HCT116 (cell line): ENCODE data around the gene UGT1A3. TPM values are rescaled to one million over a fixed set of nuclear protein-coding genes. Genes with fewer than 3 reads are reported as not detected.

Experiments
- ATAC-seq: fragments of 200-7000 bp; cut with Tn5 transposase; 2 replicates; pipeline ENCODE4 v1.9.1; 2020; ENCODE audit warnings: mild to moderate bottlenecking, moderate library complexity
- BruUV-seq: library from RNA; stranded (reverse); fragments of 400-500 nt; replicated peaks from 2 replicates; lab custom pipeline; 2021; lab: Mats Ljungman, UMichigan
- CTCF ChIA-PET: fragments of 300-600 bp; sonication (Branson Sonifier 250); formaldehyde crosslinking; loops from one replicate; lab custom pipeline; 2021; ENCODE audit warnings: antibody characterized with exemption; lab: Charles Lee
- POLR2A ChIA-PET: fragments of 300-600, 350-600 bp; sonication (Branson Sonifier 250); formaldehyde crosslinking; loops from one replicate; lab custom pipeline; 2021; ENCODE audit warnings: antibody characterized with exemption; lab: Charles Lee
- RAD21 ChIA-PET, 2 experiments: fragments of 300-600 bp; sonication (Branson Sonifier 250); formaldehyde crosslinking; loops; one replicate each; lab custom pipeline; 2023; ENCODE audit warnings: low total read pairs in 2 of 2; ENCODE audit not compliant: uncharacterized antibody in 2 of 2, unreplicated experiment in 2 of 2, low non-redundant PET in 1 of 2; lab: Charles Lee
- DNase-seq: peaks from one replicate; pipeline ENCODE4 v3.0.0-alpha.2; 2010; ENCODE audit warnings: low read depth, low spot score
- H2AFZ ChIP-seq: fragments of 200-600 bp; shearing (Covaris generic), sonication (generic); 2 replicates; pipeline ENCODE4 v1.6.1; 2017; ENCODE audit warnings: low read depth, mixed run types, mixed read lengths, antibody characterized with exemption, low read length; ENCODE audit not compliant: poor library complexity, severe bottlenecking
- H3K27ac ChIP-seq: 2 replicates; pipeline ENCODE4 v1.5.1; 2012; ENCODE audit warnings: low read depth, low read length
- H3K27me3 ChIP-seq: fragments of 200-600 bp; sonication (generic); 2 replicates; pipeline ENCODE4 v1.6.1; 2016; ENCODE audit warnings: mixed run types, low read length, mixed read lengths; ENCODE audit not compliant: insufficient read depth
- H3K36me3 ChIP-seq, 2 experiments: fragments of 200-500 bp in 1 of 2; fragments of 200-600 bp in 1 of 2; sonication (Bioruptor generic) in 1 of 2; sonication (generic) in 1 of 2; 2 replicates each; pipeline versions ENCODE4 v1.5.1 to v1.6.1; 2014 to 2016; ENCODE audit warnings: low read length in 2 of 2, inconsistent platforms in 1 of 2, mixed read lengths in 1 of 2, mixed run types in 1 of 2; ENCODE audit not compliant: insufficient read depth in 2 of 2, control insufficient read depth in 1 of 2
- H3K4me1 ChIP-seq, 2 experiments: fragments of 200-600 bp in 1 of 2; sonication (generic) in 1 of 2; 2 replicates each; pipeline versions ENCODE4 v1.5.1 to v1.6.1; 2012 to 2017; ENCODE audit warnings: low read length in 2 of 2, inconsistent platforms in 1 of 2, mild to moderate bottlenecking in 1 of 2, mixed read lengths in 1 of 2, mixed run types in 1 of 2, moderate library complexity in 1 of 2; ENCODE audit not compliant: insufficient read depth in 2 of 2, control insufficient read depth in 1 of 2
- H3K4me2 ChIP-seq: fragments of 200-600 bp; sonication (generic); 2 replicates; pipeline ENCODE4 v1.6.1; 2017; ENCODE audit warnings: mixed run types, low read length, mixed read lengths
- H3K4me3 ChIP-seq, 2 experiments: fragments of 200-600 bp in 1 of 2; sonication (generic) in 1 of 2; replicated peaks in 1 of 2; 2 replicates each; pipeline ENCODE4 v1.5.1; 2011 to 2016; ENCODE audit warnings: low read length in 2 of 2, control low read depth in 1 of 2, low read depth in 1 of 2, mild to moderate bottlenecking in 1 of 2, mixed read lengths in 1 of 2, mixed run types in 1 of 2
- H3K79me2 ChIP-seq: fragments of 200-600 bp; sonication (generic); 2 replicates; pipeline ENCODE4 v1.6.1; 2017; ENCODE audit warnings: mild to moderate bottlenecking, mixed run types, low read length, moderate library complexity, mixed read lengths; ENCODE audit not compliant: insufficient read depth
- H3K9ac ChIP-seq: fragments of 200-600 bp; sonication (generic); 2 replicates; pipeline ENCODE4 v1.6.1; 2016; ENCODE audit warnings: low read length, mixed read lengths
- H3K9me2 ChIP-seq: fragments of 200-600 bp; sonication (generic), shearing (Covaris generic); 2 replicates; pipeline ENCODE4 v1.6.1; 2017; ENCODE audit warnings: mixed run types, mild to moderate bottlenecking, moderate library complexity; ENCODE audit not compliant: insufficient read depth
- H3K9me3 ChIP-seq, 2 experiments: fragments of 200-500 bp in 1 of 2; fragments of 200-600 bp in 1 of 2; sonication (Bioruptor generic) in 1 of 2; sonication (generic) in 1 of 2; 2 replicates each; pipeline ENCODE4 v1.6.1; 2014 to 2017; ENCODE audit warnings: low read length in 2 of 2, mixed read lengths in 2 of 2, inconsistent platforms in 1 of 2, low read depth in 1 of 2, mild to moderate bottlenecking in 1 of 2, mixed run types in 1 of 2, moderate library complexity in 1 of 2; ENCODE audit not compliant: control insufficient read depth in 1 of 2, insufficient read depth in 1 of 2
- H4K20me1 ChIP-seq: fragments of 200-600 bp; sonication (generic), shearing (Covaris generic); 2 replicates; pipeline ENCODE4 v1.6.1; 2017; ENCODE audit warnings: mixed run types, mild to moderate bottlenecking, moderate library complexity; ENCODE audit not compliant: insufficient read depth
- CBX3 ChIP-seq: IDR thresholded peaks from 2 replicates; pipeline ENCODE4 v1.6.1; 2012; ENCODE audit warnings: low read depth
- EGR1 ChIP-seq: IDR thresholded peaks from 2 replicates; pipeline ENCODE4 v1.6.1; 2012; ENCODE audit warnings: low read depth
- ELF1 ChIP-seq: IDR thresholded peaks from 2 replicates; pipeline ENCODE4 v1.6.1; 2012; ENCODE audit warnings: low read depth, borderline replicate concordance
- EZH2phosphoT487 ChIP-seq: fragments of 200-600 bp; IDR thresholded peaks from 2 replicates; pipeline ENCODE4 v1.6.1; 2018; ENCODE audit warnings: antibody characterized with exemption, borderline replicate concordance
- FOSL1 ChIP-seq: IDR thresholded peaks from 2 replicates; pipeline ENCODE4 v1.6.1; 2012; ENCODE audit warnings: low read depth
- JUND ChIP-seq: IDR thresholded peaks from 2 replicates; pipeline ENCODE4 v1.6.1; 2012
- POLR2A ChIP-seq: IDR thresholded peaks from 2 replicates; pipeline ENCODE4 v1.7.0; 2011; ENCODE audit warnings: borderline replicate concordance; ENCODE audit not compliant: insufficient read depth, insufficient read length; ENCODE audit errors: extremely low read depth
- POLR2AphosphoS5 ChIP-seq: IDR thresholded peaks from 2 replicates; pipeline ENCODE4 v1.6.1; 2011; ENCODE audit warnings: mild to moderate bottlenecking, low read depth, low read length, moderate library complexity
- RAD21 ChIP-seq: IDR thresholded peaks from 2 replicates; pipeline ENCODE4 v1.6.1; 2012; ENCODE audit warnings: low read depth, mild to moderate bottlenecking
- SIN3A ChIP-seq: IDR thresholded peaks from 2 replicates; pipeline ENCODE4 v1.6.1; 2012; ENCODE audit warnings: low read depth
- SP1 ChIP-seq: IDR thresholded peaks from 2 replicates; pipeline ENCODE4 v1.6.1; 2012; ENCODE audit warnings: low read depth
- TCF7L2 ChIP-seq: IDR thresholded peaks from 2 replicates; pipeline ENCODE4 v1.7.0; 2011; ENCODE audit warnings: borderline replicate concordance, inconsistent platforms; ENCODE audit not compliant: insufficient read depth, insufficient read length; ENCODE audit errors: extremely low read depth
- YY1 ChIP-seq: IDR thresholded peaks from 2 replicates; pipeline ENCODE4 v1.6.1; 2011; ENCODE audit warnings: low read length, low read depth, moderate library complexity, mild to moderate bottlenecking; ENCODE audit not compliant: insufficient replicate concordance; ENCODE audit errors: extremely low read depth
- ZFX ChIP-seq: fragments of 450-650 bp; IDR thresholded peaks from 2 replicates; pipeline ENCODE4 v1.6.1; 2017
- ZNF274 ChIP-seq: fragments of 200-500 bp; sonication (Bioruptor generic); IDR thresholded peaks from 2 replicates; pipeline ENCODE4 v1.6.1; 2014; ENCODE audit warnings: mild to moderate bottlenecking, low read depth, low read length, inconsistent platforms
- intact Hi-C: fragments of 100-400 bp; cut with micrococcal nuclease; formaldehyde crosslinking; loops from 2 replicates; pipeline ENCODE4 v1.10.0; 2022
- total RNA-seq: library from RNA; stranded (reverse); gene quantifications from one replicate; pipeline ENCODE4 v1.2.1, GENCODE V29; 2021; ENCODE audit not compliant: unreplicated experiment
- TF ChIP-seq, protein P1 (sequence below): IDR thresholded peaks from 2 replicates; pipeline ENCODE4 v1.6.1; 2012

UGT1A3 gene
- total RNA-seq, 1 experiment from 2014 or later = not detected

DNA sequence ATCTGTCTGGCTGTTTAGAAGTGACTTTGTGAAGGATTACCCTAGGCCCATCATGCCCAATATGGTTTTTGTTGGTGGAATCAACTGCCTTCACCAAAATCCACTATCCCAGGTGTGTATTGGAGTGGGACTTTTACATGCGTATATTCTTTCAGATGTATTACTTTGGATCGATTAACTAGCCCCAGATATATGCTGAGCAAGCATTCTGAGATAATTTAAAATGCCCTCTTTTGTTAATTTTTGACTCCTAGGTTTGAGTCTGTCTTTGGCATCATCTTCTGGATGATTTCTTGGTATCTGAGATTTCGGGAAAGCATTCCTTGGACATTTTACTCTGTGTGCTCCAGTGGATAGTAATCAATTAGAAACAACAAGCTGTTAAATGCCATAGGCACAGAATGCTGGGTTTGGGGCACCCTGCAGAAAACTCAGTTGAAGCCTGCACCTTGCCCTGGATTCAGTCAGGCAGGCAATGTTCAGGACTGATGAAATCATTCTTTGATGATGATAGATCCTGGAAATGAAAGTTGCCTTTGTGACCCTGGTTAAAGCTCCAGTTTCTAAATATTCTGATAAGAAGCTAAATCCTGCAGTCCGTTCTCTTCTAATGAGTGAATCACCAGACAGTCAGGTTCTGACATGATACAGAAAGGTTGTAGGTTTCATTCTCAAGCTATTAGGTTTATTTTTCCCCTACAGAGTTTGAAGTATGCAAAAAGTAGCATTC, 32.4 kb downstream of the UGT1A3 start:
- intact Hi-C loops = no loop called here
- no peak overlapping the region for H3K9ac ChIP-seq
- no peak for TF ChIP-seq SP1
- TF ChIP-seq YY1 = no peak
- TF ChIP-seq JUND = no peak
- no peak for TF ChIP-seq TCF7L2
- no peak for TF ChIP-seq EZH2phosphoT487
- no peak for TF ChIP-seq SIN3A
- no peak for TF ChIP-seq ZNF274
- no peak for TF ChIP-seq ZFX
- no peak for TF ChIP-seq RAD21
- TF ChIP-seq POLR2AphosphoS5 = no peak
- no peak for TF ChIP-seq FOSL1
- no peak for TF ChIP-seq EGR1
- TF ChIP-seq, protein P1, sequence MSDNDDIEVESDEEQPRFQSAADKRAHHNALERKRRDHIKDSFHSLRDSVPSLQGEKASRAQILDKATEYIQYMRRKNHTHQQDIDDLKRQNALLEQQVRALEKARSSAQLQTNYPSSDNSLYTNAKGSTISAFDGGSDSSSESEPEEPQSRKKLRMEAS = no peak
- no peak for TF ChIP-seq POLR2A
- no peak for TF ChIP-seq ELF1
- no peak for TF ChIP-seq CBX3
- TF ChIP-seq, all 23 proteins: peak for 0
- H3K4me2 ChIP-seq = no peak overlapping the region
- no peak overlapping the region for H2AFZ ChIP-seq
- no peaks in the 10 kb centered on the region for H3K27me3 ChIP-seq
- H3K4me3 ChIP-seq = no peak overlapping the region
- ChIA-PET CTCF (no interaction called here), RAD21 (no interaction called here), POLR2A (no interaction called here)
- DNase-seq (no peak), ATAC-seq (no peak)
- H4K20me1 ChIP-seq = no peaks in the 10 kb centered on the region
- H3K79me2 ChIP-seq = no peaks in the 10 kb centered on the region
- no TSS peak for BruUV-seq
- no peaks in the 10 kb centered on the region for H3K9me3 ChIP-seq
- peaks cover 0 to 10% of the 10 kb centered on the region in 2 experiments; a peak in 2 of 4 replicates for H3K4me1 ChIP-seq
- H3K9me2 ChIP-seq = no peaks in the 10 kb centered on the region
- H3K27ac ChIP-seq = no peak overlapping the region
- no peaks in the 10 kb centered on the region for H3K36me3 ChIP-seq
